ENCODE results near the gene SLC12A5.

DNA sequence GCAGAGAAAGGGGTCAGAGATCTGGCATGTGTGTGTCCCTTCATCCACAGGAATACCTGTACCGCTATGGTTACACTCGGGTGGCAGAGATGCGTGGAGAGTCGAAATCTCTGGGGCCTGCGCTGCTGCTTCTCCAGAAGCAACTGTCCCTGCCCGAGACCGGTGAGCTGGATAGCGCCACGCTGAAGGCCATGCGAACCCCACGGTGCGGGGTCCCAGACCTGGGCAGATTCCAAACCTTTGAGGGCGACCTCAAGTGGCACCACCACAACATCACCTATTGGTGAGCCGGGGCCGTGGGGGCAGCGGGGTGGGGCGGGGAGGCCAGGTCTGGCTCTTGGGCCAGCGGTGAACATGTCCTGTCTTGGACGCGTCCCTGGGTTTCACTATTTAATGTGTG is 19.2 kb upstream of the SLC12A5 start:
- TF ChIP-seq, protein P1, sequence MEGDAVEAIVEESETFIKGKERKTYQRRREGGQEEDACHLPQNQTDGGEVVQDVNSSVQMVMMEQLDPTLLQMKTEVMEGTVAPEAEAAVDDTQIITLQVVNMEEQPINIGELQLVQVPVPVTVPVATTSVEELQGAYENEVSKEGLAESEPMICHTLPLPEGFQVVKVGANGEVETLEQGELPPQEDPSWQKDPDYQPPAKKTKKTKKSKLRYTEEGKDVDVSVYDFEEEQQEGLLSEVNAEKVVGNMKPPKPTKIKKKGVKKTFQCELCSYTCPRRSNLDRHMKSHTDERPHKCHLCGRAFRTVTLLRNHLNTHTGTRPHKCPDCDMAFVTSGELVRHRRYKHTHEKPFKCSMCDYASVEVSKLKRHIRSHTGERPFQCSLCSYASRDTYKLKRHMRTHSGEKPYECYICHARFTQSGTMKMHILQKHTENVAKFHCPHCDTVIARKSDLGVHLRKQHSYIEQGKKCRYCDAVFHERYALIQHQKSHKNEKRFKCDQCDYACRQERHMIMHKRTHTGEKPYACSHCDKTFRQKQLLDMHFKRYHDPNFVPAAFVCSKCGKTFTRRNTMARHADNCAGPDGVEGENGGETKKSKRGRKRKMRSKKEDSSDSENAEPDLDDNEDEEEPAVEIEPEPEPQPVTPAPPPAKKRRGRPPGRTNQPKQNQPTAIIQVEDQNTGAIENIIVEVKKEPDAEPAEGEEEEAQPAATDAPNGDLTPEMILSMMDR (conservative IDR thresholded peaks at IDR 0.05; ENCODE audit: low read depth, low read length), result no peak
- TF ChIP-seq POLR2A (IDR thresholded peaks at IDR 0.05; ENCODE audit: low read depth, low read length) (no peak), BHLHE40 (IDR thresholded peaks at IDR 0.05; ENCODE audit: low read depth, low read length) (no peak), RAD21 (IDR thresholded peaks at IDR 0.05; ENCODE audit: low read length) (no peak)
